Fibroblast of the aortic adventitia (primary cell): Measurements from ENCODE around the gene E2F4. TPM values are rescaled to one million over a fixed set of nuclear protein-coding genes. Genes with fewer than 3 reads are reported as not detected.

ENCODE experiments used
- DNase-seq: peaks from one replicate; pipeline ENCODE4 v3.0.0-alpha.2; 2010; ENCODE audit warnings: low read depth
- H3K4me3 ChIP-seq: 2 replicates; pipeline ENCODE4 v1.5.1; 2011; ENCODE audit warnings: low read depth, mild to moderate bottlenecking, control low read depth, low read length, moderate library complexity
- CTCF ChIP-seq: IDR thresholded peaks from 2 replicates; pipeline ENCODE4 v1.5.1; 2011; ENCODE audit warnings: mild to moderate bottlenecking, low read length, control low read depth, inconsistent platforms; ENCODE audit not compliant: insufficient read depth
- total RNA-seq: library from RNA; depleted of rRNA; stranded (reverse); fragments of >200 nt; gene quantifications from 2 replicates; pipeline ENCODE4 v1.2.3, GENCODE V29; 2012; ENCODE audit warnings: low replicate concordance

The E2F4 gene
- total RNA-seq, 1 donor, result 47.5 TPM

- TF ChIP-seq CTCF, result no peak
- DNase-seq, result no peak
- no peak overlapping the region for H3K4me3 ChIP-seq
Observed at GRCh38 chr16:67188323-67188722, 3.6 kb upstream of the E2F4 start.

- H3K4me3 ChIP-seq, result no peak overlapping the region
- DNase-seq, result no peak
- no peak for TF ChIP-seq CTCF
Observed at GRCh38 chr16:67188798-67189197, 3.2 kb upstream of the E2F4 start.

GRCh38 chr16:67190041-67190440 lies 1.9 kb upstream of the E2F4 start, which contains the start of gene EXOC3L1:
EXOC3L1 (minus strand) TSS chr16:67190136; CDS start chr16:67189676, 460 bp downstream.
- no peak for TF ChIP-seq CTCF
- no peak within 1 kb of the TSS for H3K4me3 ChIP-seq
- DNase-seq, result no peak

GRCh38 chr16:67190448-67191399 lies 1.2 kb upstream of the E2F4 start:
- peak; percentile 24 for DNase-seq
- TF ChIP-seq CTCF, result no peak
- no peak overlapping the region for H3K4me3 ChIP-seq

GRCh38 chr16:67191411-67191994 lies 452 bp upstream of the E2F4 start:
- no peak for TF ChIP-seq CTCF
- H3K4me3 ChIP-seq, result peak overlapping the region; percentile 60

GRCh38 chr16:67192781-67193361 lies 916 bp downstream of the E2F4 start:
- no peak for DNase-seq
- peak overlapping the region; percentile 97 for H3K4me3 ChIP-seq
- TF ChIP-seq CTCF, result no peak

More at GRCh38 chr16:67191411-67191994, 452 bp upstream of the E2F4 start:
- no peak for DNase-seq
